ENCODE results near the gene BCL3. TPM values are rescaled to one million over a fixed set of nuclear protein-coding genes. Genes with fewer than 3 reads are reported as not detected.

BCL3 gene
- total RNA-seq, 2 donors from 2014 or later: 76.4 to 99.5 TPM

DNA sequence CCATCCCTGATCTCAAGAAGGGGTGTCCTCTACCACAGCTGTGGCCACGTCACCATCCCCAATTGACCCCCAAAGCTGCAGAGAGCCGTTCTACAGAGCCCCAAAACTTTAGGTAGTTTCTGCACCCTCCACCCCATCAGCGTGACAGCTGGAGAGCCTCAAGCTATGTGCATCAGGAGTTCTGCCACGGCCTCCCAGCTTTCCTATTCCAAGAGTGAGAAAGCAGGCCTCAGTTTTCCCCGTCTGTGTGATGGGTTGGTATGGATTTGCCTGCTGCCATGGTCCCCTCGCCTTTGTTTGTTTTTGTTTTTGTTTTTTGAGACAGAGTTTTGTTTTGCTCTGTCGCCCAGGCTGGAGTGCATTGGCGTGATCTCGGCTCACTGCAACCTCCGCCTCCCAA is 1.5 kb downstream of the BCL3 start:
- intact Hi-C loops (cut with DNase I): no loop called here
- Histone ChIP-seq H3K4me3 (peak overlapping the region; percentile 58), H3K9ac (ENCODE audit: low read depth in 2 of 2, low read length in 2 of 2) (peak overlapping the region; percentile 99), H3K4me1 (peaks cover 20% of the 10 kb centered on the region), H3K9me3 (no peaks in the 10 kb centered on the region), H3K27ac (peak overlapping the region; percentile 99), H3K27me3 (no peaks in the 10 kb centered on the region), H3K36me3 (peaks cover 5% of the 10 kb centered on the region)
- no peak for DNase-seq
- TF ChIP-seq CTCF (IDR thresholded peaks at IDR 0.05): no peak

GRCh38 chr19:44752123-44752815 is 3.8 kb downstream of the BCL3 start:
- Histone ChIP-seq H3K4me1 (peaks cover 31% of the 10 kb centered on the region), H3K9me3 (no peaks in the 10 kb centered on the region), H3K27me3 (no peaks in the 10 kb centered on the region), H3K4me3 (peak overlapping the region; percentile 16), H3K9ac (ENCODE audit: low read depth in 2 of 2, low read length in 2 of 2) (peak overlapping the region; percentile 24 to 99), H3K27ac (peak overlapping the region; percentile 99), H3K36me3 (peaks cover 5% of the 10 kb centered on the region)
- TF ChIP-seq CTCF (IDR thresholded peaks at IDR 0.05): no peak
- DNase-seq: no peak
- intact Hi-C loops (cut with DNase I): no loop called here

GRCh38 chr19:44752816-44753625 is 4.5 kb downstream of the BCL3 start:
- Histone ChIP-seq H3K36me3 (peaks cover 11% of the 10 kb centered on the region), H3K27me3 (no peaks in the 10 kb centered on the region), H3K27ac (peak overlapping the region; percentile 99), H3K4me1 (peaks cover 31% of the 10 kb centered on the region), H3K4me3 (peak overlapping the region; percentile 45), H3K9me3 (no peaks in the 10 kb centered on the region), H3K9ac (ENCODE audit: low read depth in 2 of 2, low read length in 2 of 2) (peak overlapping the region; percentile 53 to 83)
- no peak for TF ChIP-seq CTCF (IDR thresholded peaks at IDR 0.05)
- intact Hi-C loops (cut with DNase I): no loop called here
- peak; percentile 96 for DNase-seq

- intact Hi-C loops (cut with DNase I): no loop called here
- H3K27me3 ChIP-seq: no peaks in the 10 kb centered on the region
- TF ChIP-seq CTCF (IDR thresholded peaks at IDR 0.05): no peak
- H3K9me3 ChIP-seq: no peaks in the 10 kb centered on the region
- peaks cover 31% of the 10 kb centered on the region for H3K4me1 ChIP-seq
- peak overlapping the region; percentile 45 for H3K4me3 ChIP-seq
- H3K9ac ChIP-seq (ENCODE audit: low read depth in 2 of 2, low read length in 2 of 2): peak overlapping the region; percentile 53 to 99
- H3K36me3 ChIP-seq: peaks cover 14% of the 10 kb centered on the region
- DNase-seq: no peak
- peak overlapping the region; percentile 99 for H3K27ac ChIP-seq
Measured at GRCh38 chr19:44753626-44753931, 5.1 kb downstream of the BCL3 start.

- peak overlapping the region; percentile 99 for H3K27ac ChIP-seq
- no peaks in the 10 kb centered on the region for H3K27me3 ChIP-seq
- peak; percentile 98 for DNase-seq
- H3K9me3 ChIP-seq: no peaks in the 10 kb centered on the region
- H3K9ac ChIP-seq (ENCODE audit: low read depth in 2 of 2, low read length in 2 of 2): peak overlapping the region; percentile 70 to 99
- no peak for TF ChIP-seq CTCF (IDR thresholded peaks at IDR 0.05)
- H3K36me3 ChIP-seq: peaks cover 14% of the 10 kb centered on the region
- H3K4me3 ChIP-seq: peak overlapping the region; percentile 45
- intact Hi-C loops (cut with DNase I): no loop called here
- peaks cover 31% of the 10 kb centered on the region for H3K4me1 ChIP-seq
Measured at GRCh38 chr19:44753932-44754749, 5.6 kb downstream of the BCL3 start.
